Subcutaneous adipose tissue (tissue), 4 donors: ENCODE data around the gene CAVIN2. TPM values are rescaled to one million over a fixed set of nuclear protein-coding genes. Genes with fewer than 3 reads are reported as not detected.

Experiments
- CTCF ChIP-seq: fragments of 450-650 bp; IDR thresholded peaks from one replicate; pipeline ENCODE4 v1.5.1; 2016; ENCODE audit warnings: low read depth, mild to moderate bottlenecking, control low read depth, antibody characterized with exemption, moderate library complexity
- total RNA-seq, 4 donors: library from RNA; depleted of rRNA; stranded (reverse); fragments of >200 nt; gene quantifications; one replicate each; pipeline ENCODE4 v1.1.0, GENCODE V29; 2016

The CAVIN2 gene
- total RNA-seq, 4 donors from 2014 or later, result 21.9 to 120 (median 62.2) TPM

GRCh38 chr2:191855382-191855781, 8.5 kb upstream of the CAVIN2 start:
- TF ChIP-seq CTCF, result no peak

DNA sequence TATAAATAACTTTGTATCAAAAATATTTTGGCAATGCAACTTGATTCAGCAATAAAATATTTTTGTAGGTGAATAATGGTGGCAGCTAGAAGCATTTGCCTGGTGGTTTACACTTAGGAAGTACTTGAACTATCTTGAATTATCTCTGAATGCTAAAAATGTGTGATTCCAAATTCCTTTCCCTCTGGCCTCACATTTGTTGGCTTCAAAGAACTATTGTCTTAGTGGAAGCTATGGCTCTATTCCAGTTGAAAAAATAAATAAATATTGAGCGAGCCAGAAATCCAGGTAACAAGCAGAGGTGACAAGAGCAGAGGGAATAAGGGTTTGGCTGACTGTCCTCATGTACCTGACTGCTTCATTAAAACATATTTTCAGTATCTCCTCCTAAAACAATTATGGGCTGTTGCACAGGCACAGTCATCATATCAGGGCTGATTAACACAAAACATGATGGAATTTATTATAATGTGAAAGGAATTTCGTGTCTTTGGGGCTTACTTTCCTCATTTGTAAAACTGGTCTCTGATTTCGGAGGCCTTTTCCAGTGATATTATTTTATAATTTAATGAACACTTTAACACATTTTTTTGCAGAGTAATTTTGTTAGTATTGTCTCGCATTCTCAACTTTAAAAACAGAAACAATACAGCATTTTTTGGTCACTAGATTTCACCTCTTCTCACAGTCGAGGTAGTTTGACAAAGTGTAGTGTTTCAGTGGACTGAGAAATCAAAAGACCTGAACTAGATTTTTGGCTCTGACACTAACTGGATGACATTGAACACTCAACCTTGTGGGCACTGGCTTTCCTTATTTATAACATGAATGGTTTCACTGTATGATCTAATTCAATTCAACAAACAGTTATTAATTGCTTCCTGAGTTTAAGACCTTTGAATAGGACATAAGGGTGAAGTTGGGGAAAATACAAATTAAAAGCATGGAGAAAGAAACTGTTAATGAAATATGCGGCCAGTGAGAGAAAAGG, 7.8 kb upstream of the CAVIN2 start:
- no peak for TF ChIP-seq CTCF

- no peak for TF ChIP-seq CTCF
These were observed 7.0 kb upstream of the CAVIN2 start for GRCh38 chr2:191853843-191854242.

DNA sequence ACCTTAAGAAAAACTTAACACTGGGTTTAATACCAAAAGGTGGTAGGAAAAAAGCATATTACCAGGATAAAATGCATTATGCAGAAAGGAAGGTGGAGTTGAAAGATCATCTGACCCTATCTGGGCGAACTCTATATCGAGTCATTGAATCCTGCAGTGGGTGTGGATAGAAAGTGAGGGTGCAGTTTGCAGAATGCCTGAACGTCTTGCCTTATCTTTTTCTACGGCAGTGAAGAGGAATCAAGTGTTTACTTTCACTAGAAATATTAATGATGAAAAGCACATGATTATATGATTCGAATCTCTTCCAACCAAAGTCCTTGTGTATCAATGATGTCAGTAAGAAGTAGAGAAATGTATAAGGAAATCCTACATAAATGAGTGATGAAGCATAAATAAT, 4.3 kb upstream of the CAVIN2 start:
- no peak for TF ChIP-seq CTCF

GRCh38 chr2:191848771-191849767, 2.2 kb upstream of the CAVIN2 start:
- no peak for TF ChIP-seq CTCF

DNA sequence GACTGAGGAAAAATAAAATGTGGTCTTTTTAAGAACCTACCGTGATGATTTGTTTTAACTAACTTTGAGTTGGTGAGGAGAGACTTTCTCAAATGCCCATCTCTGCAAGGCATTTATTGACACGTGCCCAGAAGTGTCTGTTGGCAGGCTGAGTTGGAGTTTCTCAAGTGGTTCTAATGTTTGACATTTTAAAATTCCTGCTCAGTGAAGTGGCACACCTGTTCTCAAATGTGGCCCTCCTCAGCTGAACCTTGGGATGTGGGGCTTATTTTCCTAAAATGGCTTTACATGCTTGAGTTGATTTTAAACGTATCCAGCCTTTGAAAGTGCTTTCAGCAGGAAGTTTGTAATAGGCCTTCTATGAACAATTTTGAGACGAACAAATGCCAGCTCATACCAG, 876 bp upstream of the CAVIN2 start:
- TF ChIP-seq CTCF, result no peak
